Measurements from ENCODE around the gene DRC1.

GRCh38 chr2:26450031-26450635 is 48.4 kb downstream of the DRC1 start:
- TF ChIP-seq, protein P1, sequence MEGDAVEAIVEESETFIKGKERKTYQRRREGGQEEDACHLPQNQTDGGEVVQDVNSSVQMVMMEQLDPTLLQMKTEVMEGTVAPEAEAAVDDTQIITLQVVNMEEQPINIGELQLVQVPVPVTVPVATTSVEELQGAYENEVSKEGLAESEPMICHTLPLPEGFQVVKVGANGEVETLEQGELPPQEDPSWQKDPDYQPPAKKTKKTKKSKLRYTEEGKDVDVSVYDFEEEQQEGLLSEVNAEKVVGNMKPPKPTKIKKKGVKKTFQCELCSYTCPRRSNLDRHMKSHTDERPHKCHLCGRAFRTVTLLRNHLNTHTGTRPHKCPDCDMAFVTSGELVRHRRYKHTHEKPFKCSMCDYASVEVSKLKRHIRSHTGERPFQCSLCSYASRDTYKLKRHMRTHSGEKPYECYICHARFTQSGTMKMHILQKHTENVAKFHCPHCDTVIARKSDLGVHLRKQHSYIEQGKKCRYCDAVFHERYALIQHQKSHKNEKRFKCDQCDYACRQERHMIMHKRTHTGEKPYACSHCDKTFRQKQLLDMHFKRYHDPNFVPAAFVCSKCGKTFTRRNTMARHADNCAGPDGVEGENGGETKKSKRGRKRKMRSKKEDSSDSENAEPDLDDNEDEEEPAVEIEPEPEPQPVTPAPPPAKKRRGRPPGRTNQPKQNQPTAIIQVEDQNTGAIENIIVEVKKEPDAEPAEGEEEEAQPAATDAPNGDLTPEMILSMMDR (IDR thresholded peaks at IDR 0.05): no peak
- no peak for TF ChIP-seq POLR2A (IDR thresholded peaks at IDR 0.05)
